Endometrium (tissue), 2 donors: ENCODE measurements around the gene CLCN3.
"Not testable (repeated sequence)": the region's sequence is repeated elsewhere in the genome, so short reads cannot be mapped to it uniquely, and the experiment has no call there.

Experiments used
- FAIRE-seq: peaks from 2 replicates; lab custom pipeline; 2012; peaks lifted over from hg19 to GRCh38; lab: Jason Lieb, UNC
- donor health status: control.
- donor health status: control.

Gene CLCN3

DNA sequence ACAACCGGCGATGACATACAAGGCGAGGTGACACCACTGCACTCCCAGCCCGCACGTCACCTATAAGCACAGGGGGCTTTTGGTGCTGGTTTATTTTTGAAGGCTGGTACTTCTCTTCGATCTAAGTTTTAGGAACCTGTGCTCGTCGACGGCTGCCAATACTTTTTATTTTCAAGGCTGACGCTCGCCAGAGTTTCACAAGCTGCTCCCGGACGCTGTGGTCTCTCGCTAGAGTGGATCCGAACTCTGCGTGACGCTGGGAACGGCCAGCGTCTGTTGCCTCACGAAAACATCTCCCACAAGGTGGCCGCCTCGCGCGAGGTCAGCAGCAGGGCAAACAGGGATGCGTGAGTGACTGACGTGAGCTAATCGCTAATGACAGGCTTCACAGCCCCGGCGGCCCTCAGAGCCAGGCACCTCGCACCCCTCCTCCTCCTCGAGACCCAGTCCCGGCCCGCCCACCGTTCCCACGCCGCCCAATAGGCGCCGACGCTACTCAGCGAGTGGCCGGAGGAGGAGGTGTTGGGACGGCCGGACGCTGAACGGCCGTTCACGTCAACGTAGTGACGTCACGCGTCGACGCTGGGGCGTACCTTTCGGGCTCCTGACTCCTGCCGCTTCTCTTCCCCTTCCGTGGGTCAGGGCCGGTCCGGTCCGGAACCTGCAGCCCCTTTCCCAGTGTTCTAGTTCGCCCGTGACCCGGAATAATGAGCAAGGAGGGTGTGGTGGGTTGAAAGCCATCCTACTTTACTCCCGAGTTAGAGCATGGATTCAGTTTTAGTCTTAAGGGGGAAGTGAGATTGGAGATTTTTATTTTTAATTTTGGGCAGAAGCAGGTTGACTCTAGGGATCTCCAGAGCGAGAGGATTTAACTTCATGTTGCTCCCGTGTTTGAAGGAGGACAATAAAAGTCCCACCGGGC, at the start of gene CLCN3:
CLCN3 (plus strand) TSS at position 621 of the 922 bp plus-strand sequence. CDS start 15,351 bp downstream, outside the sequence.
- FAIRE-seq = peak; percentile 93

DNA sequence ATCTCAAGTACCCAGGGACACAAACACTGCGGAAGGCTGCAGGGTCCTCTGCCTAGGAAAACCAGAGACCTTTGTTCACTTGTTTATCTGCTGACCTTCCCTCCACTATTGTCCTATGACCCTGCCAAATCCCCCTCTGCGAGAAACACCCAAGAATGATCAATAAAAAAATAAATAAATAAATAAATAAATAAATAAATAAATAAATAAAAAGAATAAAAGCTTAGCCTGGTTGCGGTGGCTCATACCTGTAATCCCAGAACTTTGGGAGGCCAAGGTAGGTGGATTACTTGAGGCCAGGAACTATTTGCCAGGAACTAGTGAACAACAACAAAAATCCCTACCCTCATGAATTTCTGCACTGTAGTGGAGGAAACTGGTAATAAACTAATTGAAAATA, 49.4 kb upstream of the CLCN3 start:
- not testable (repeated sequence) for FAIRE-seq

DNA sequence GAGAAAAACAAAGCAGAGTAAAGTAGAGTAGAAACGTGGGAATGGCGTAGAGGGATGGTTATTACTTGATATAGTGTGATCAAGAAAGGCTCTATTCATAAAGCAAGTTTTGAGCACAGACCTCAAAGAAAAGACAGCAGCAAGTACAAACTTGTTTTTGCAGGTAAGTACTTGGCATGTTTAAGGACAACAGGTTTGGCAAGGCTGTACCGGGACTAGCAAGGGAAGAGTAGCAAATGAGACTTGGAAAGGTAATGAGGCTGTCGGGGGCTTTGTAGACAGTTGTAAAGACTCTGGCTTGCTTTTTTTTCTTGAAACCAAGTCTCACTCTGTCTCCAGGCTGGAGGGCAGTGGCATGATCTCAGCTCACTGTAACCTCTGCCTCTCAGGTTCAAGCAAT, 48.9 kb upstream of the CLCN3 start:
- FAIRE-seq = no peak

DNA sequence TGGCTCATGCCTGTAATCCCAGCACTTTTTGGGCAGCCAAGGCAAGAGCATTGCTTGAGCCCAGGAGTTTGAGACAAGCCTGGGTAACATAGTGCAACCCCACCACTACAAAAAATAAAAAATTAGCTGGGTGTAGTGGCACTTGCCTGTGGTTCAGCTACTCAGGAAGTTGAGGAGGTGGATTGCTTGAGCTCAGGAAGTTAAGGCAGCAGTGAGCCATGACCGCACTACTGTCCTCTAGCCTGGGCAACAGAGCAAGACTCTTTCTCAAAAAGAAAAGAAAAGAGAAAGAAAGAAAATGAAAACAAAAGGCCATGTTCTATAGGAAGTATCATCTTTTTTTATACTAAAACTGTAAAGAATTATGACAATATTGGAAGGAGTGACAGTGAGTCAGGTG, 46.5 kb upstream of the CLCN3 start:
- no peak for FAIRE-seq

DNA sequence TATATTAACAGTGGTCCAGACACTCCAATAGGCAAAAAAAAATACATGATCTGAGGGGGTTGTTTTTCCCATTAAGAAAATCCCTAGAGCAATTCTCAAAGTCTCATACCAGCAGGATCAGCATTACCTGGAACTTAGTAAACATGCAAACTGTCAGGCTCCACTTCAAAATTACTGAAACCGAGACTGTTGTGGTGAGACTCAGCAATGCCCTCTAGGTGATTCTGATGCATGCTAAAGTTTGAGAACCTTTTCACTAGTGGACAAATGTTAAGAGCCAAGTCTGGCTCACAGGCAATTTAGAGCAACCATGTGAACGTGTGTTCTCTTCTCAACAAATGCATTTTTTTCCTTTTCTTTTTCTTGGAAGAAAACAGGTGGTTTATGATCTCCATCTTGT, 38.2 kb upstream of the CLCN3 start:
- FAIRE-seq = no peak

DNA sequence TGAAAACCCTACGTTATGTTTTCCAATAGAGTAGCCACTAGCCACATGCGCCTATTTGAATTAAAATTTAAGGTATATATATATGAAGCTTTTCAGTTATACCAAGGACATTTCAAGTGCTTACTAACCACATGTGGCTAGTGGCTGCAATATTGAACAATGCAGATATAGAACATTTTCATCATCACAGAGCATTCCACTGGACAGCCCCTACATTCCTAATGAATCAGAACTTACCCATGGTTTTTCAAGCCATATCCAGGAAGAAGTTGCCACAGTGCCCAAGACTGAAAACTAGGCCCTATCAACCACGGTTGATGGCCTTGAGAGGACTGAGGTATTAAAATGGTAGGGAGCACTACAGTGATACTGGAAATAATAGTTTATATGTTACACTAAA, 37.7 kb upstream of the CLCN3 start:
- FAIRE-seq = no peak

DNA sequence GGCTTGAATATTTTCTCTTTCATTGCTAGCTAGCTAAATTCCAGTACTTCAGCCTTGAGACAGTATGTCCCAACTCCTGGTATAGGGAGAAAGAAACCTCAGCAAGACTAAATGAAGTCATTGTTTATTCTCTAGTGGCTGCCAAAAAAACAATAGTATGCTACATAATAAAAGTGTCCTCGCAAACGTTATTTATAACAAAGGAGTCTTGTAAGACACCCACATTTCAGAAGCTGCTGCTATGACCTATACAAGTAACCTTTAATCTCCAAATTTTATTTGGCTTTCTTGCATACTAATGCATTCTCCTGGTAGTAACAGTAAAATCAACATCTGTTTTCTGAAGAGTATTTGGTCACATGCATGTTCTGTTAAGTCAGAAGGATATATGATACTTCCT, 36.8 kb upstream of the CLCN3 start:
- peak; percentile 76 for FAIRE-seq

DNA sequence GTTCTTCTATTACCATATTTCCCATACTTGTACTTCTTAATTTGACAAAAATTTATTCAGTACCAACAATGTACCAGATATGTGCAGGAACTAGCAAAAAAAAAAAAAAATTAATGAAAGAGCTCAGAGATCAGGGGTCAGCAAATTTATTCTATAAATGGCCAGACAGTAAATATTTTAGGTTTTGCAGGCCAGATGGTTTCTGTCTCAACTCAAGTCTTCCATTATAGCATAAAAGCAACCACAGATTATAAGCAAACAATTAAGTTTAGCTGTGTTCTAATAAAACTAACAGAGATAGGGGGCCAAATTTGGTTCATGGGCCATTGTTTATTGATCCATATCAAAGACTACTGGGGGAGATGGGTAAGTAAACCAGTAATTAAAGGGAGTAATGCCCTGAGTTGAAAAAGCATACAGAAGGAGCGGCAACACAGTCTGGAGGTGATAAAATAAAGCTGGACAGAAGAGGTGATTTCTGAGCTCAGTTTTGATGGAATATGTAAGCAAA, 27.3 kb upstream of the CLCN3 start:
- peak; percentile 37 for FAIRE-seq

DNA sequence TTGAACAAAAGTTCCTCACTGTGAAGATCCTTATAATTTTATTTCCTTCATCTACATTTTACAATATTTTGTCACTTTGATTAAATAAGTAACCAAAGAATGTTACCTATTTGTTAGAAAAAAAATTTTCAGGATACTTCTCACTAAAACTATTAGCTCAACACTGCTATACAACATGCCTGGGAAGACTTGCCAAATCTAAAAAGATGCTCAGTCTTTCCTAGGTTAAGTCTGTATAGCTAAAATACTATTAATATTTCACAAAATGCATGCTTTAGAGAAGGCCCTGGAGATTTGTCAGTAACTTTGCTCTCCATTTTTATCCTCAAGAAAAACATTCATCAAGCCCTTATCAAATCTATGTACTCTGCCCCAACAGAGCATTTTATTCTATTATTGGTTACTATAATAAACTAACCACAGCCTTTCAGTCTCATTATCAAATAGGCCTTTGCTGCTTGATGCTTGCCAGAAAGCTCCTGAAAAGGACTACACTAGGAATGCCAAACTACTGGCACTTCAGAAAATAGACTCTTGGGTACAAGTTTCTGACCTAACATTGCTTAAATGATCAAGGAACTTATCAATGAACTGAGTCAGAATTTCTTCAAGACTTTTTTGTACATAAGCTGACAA, 25.7 kb upstream of the CLCN3 start:
- FAIRE-seq = no peak

DNA sequence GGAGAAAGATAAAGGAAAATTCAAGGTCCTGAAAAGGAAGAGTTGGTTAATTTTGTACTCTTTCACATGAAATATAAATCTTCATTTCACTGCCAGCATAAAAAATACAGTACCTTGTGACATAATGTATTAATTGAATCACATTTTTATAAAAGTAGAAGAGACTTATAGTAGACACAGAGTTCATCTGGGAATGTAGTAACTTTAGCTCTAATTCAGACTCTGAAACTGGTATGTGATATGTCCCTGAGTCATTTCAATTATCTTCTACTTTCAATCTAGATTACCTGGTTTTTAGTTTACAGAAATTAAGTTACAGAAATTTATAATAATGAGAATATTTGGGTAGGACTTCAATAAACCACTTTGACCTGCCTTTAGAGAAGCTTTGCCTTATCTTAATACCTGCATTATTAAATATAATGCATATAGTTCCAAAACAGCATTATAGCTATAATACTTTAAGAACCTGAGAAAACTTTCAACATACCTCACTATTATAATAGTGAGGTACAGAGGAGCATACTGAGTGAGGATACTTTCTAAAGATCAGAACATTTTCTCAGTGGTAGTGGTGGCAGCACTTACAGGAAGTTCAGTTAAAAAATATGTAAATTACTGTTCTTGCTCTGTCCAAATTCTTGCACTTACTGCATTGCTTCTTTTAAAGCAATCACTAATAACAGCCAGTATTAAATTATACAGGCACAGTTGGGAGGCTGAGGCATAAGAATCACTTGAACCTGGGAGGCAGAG, 19.2 kb upstream of the CLCN3 start:
- no peak for FAIRE-seq

DNA sequence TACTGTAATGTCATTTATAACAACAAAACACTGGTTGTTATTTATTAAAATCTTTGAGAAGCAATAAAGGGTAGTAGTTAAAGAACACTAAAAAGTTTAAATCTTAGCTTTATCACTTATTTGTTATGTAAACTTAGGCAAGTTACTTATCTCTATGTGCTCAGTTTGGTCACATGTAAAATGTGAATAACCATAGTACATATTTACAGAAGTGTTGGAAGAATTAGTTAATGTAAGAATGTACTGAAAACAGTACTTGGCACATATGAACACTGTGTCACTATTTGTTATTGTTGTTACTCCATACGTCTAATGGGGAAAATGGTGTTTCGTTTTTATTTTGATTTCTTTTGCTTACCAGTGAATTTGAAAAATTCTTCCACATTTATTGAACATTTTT, 17.1 kb upstream of the CLCN3 start:
- no peak for FAIRE-seq

DNA sequence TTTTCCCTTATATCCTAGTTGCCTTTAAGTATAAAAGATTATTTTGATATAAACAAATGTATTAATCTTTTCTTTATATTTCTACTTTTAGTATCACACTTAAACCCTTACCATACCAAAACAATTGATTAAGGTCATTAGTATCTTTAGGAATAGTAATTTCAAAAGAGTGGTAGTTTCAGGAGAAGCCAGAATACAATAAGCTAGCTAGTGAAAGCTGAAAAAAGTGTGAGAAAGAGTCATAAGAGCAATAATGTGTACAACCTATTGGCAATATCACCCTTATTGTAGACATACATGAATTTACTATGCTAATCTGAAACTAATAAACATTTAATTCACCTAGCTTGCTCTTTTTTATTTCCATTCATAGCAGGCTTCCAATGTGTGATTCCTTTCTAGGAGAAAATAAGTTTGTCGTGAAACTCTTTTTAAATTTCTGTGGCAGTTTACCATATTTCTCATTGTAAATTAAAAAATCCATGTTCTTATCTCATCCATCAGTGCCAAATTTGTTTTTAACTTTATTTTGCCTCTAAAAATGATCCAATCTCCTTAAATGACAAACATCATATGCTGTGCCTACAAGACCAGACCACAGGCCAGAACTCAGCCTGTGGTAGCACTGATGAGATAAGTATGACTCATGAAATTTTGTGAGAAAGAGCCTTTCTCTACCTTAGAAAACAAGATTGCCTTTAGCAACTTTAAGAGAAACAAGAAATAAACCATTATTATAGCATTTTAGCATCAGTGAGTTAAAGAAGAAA, 16.1 kb upstream of the CLCN3 start:
- FAIRE-seq = no peak

DNA sequence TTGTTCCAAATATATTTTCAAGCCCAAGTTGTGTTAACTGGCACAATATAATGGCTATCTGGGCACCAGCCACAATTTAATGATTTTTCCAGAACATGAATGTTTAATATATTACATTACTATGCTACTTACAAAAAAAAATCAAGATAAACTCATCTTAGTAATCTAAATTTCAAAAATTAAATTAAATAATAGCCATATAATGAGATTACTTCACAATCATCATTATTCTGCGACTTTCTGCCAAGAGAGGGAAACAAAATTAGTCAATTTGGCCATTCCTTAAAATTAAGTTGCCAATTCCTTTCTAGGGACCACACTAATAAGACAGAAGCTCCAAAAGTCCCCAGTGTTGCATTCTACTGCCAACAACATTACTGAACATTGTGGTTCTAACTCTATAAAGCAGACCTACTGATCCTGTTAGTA, 15.5 kb upstream of the CLCN3 start:
- FAIRE-seq = no peak

DNA sequence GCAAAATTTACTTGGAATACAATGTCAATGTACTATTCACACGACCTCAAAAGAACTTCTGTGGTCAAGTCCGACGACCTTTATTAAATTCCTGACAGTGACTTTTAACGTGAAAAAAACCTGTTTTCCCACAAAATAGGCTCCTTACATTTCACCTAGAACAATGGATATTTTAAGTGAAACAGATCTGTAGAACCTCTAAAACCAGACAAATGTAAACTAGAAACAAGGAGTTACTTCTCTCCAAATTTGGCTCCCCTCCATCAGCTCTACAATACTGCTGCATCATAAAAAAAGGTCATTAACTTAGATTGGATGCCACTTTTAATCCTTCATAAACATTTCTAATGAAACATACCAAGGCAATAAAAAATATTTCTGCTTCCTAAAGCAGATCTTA, 9.2 kb upstream of the CLCN3 start:
- no peak for FAIRE-seq

DNA sequence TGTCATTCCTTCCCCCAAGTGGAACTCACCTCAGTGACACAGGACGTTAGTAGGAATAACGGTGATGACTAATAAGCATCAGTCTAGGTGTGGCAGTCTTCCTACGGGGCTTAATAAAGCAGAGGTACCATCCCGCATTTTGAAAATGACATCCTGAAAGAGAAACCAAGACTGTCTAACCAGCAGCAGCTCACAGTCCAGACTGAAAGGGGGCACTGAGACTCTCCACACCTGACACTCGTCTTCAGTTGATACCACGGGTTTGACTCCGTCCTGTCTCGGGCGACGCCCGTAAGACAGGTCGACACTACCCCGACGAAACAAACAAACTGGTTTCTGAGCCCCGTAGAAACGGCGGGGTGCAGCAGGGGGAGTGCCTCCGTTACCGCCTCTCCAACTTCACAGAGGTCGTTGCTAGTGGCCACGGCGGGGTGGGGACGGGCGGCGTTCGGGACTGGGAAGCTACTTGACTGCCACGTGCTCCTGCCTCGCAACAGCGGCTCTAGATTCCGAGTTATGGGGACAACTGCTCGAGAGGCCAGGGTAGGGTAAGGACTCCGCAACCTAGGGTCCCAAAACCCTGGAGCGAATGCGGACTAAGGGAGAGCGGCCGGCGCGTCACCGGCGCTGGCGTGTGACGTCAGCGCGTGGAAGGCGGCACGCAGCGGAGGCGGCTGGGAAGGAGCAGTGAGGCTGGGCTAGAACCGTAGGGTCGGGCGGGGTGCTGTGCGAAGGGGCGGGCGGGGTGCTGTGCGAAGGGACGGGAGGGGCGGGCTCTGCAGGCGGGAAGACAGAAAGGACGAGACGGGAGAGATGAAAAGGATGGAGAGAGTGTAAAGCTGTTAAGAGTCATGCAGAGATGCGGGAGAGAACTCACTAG, 8.1 kb upstream of the CLCN3 start, which contains the start of gene NEK1:
NEK1 (minus strand) TSS at position 593 of the 880 bp plus-strand sequence. CDS start 9,953 bp downstream, outside the sequence.
- no peak for FAIRE-seq

DNA sequence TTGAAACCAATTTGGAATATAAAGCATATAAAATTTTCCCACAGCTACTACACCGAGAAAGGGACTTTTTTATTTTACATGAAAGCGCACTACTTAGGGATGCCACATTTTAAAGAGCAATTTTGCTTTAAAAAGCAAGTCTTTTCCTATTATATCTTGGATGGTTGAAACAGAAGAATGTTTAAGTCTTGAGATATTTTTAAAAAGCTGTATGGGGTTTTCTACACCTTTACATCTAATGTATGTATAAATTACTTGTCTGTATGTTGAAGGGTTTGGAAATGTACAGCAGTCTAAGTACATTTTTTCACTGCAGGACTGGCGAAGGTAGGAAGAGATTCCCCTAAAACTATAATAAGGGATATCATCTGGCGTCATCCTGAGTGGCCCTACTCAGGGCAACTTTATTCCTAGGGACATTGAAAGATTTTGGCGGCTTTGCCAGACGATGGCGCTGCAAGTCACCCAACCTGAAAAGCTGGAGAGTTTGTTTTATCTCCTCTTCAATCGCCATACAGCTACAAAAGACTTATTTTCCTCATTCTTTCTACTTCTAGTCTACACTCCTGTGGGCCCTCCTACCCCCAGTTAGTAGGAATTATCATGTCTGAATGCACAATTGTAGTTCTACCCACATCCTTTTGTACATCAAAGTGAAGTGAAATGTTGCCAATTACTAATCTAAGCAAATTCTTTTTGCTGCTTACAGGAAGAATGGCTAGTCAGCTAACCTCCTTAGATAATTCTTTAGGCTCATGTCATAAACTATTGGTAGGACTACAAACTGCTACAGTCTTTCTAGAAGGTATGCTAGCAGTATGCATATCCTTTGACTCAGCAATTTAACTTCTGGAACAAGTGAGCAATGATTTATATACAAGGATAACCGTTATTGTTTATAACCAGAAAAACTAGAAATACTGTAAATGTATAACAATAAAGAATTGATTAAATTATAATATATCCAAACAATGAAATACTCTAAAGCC, 7.2 kb upstream of the CLCN3 start:
- no peak for FAIRE-seq

DNA sequence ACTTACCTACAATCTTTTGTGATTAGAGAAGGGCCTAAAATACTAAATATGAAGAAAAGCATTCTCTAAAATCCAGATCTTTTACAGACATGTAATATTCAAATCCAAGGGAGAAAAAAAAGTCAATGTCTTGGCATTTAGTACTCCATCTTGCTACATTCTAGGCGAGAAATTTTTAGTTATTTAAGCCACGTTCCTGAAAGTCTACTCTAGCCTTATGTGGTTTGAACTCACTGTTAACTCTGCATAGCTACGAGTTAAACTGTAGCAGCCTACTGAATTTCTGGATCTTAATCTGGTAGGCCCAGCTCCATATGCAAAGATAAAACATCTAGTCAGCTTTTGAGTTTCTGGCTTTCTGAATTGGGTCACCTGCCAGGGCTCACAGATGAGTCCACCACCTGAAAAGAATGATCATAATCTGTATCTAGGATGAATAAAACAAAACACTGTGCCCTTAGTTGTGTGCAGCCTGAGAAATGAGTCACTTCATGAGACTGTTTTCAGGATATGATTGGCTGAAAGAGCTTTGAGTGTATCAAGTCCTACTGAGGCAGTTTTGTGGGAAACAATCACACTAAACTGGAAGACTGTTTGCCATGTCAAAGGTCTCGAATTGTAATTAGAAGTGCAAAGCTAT, 4.8 kb upstream of the CLCN3 start:
- no peak for FAIRE-seq

DNA sequence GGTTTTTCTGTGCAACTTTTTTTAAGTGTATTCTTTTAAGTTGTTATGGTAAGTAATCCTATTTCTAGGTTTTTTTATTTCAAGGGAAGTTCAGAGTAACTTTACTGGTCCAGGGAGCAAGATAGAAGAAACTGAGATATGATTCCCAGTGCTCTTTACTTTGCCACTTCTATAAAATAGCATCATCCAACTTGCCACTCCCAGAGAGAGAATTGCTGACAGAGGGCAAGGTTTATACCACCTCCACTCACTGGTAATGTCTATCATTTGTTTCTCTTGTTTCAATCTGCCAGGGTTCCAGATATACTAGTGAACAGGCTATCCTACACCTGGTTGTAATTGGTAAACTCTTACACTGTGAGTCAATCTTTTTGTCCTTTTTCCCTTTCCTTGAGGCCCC, 3.5 kb upstream of the CLCN3 start:
- FAIRE-seq = no peak

DNA sequence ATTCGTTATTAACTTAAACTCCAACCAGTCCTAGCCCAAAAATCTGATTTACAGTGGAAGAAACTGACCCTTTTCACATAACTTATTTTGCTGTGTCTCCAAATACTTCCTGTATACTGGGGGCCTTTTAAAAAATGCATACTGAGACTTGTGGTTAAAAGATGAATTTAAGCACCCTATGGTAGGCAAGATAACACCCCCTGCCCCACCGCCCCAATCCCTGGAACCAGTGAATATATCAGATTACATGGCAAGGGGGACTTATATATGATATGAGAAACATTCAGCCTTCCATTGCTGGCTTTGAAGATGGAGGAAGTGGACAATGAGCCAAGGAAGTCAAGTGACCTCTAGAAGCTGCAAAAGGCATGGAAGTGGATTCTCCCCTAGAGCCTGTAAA, 3.1 kb upstream of the CLCN3 start:
- no peak for FAIRE-seq
